ENCODE measurements around the gene XCR1.
"Not testable (repeated sequence)": the region's sequence is repeated elsewhere in the genome, so short reads cannot be mapped to it uniquely, and the experiment has no call there.

Gene XCR1

DNA sequence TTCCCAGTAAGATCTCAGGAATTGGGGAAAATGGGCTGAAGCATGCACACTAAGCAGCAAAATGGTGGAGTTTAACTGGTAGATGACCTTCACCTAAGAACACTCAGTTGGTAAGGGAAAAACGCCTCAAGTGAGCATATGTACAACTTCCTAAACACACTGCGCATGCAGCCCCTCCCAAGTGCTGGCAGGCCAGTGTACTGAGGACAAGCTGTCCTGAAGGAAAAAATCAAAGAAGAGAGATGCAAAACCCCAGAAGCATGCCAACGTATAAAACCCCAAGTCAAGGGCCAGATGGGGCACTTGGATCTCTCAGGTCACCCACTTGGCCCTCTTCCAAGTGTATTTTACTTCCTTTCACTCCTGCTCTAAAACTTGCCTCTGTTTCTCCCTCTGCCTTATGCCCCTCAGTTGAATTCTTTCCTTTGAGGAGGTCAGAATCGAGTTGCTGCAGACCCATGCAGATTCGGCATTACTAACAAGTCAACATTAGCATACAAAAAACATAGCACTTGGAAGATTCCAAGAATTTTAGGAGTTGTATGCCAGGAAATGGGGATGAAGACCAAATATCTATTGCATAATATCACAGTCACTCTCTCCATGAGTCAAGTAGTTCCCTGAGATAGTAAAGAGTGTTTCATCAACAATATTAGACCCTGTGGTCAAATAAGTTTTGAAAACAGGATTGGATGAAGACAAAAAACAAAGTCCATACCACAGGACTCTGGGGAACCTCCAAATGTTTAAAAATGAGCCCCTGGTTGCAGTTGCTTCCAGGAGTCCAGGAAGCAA lies 20.8 kb downstream of the XCR1 start:
- no peak for DNase-seq (ENCODE audit: low read depth in 2 of 2)

DNA sequence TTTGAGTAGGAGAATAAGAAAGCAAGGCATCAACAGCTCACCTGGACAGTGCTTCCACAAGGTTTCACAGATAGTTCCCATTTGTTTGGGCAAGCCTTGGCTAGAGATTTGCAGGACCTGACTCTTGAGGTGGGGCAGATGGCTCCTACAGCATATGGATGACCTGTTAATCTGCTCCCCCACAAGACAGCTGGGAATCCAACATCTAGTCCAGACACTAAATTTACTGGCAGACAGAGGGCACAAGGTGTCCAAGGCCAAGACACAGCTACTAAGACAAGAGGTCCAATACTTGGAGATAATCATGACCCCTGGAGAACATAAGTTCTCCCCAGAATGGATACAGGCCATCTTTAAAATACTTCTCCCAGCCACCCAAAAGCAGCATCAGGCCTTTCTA lies 23.6 kb downstream of the XCR1 start:
- DNase-seq (ENCODE audit: low read depth in 2 of 2): not testable (repeated sequence)

DNA sequence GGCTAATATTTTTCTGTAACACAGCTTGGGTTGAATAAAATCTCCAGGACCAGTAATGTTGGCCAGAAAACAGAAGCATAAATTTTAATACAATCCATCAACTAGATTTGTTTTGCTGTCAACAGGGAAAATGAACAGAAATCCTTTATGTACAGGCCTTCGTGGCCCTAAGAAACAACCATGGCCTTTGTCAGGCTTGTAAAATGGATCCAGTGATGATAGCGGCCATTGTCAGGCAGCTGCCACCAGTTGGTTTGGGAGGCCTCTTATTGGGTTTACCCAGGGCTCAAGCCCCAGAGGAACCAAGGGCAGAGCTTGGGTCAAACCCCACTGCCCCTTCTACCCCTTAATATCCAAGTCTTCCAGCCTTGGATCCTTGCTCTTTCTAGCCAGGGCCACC lies 26.1 kb downstream of the XCR1 start:
- DNase-seq (ENCODE audit: low read depth in 2 of 2): no peak

DNA sequence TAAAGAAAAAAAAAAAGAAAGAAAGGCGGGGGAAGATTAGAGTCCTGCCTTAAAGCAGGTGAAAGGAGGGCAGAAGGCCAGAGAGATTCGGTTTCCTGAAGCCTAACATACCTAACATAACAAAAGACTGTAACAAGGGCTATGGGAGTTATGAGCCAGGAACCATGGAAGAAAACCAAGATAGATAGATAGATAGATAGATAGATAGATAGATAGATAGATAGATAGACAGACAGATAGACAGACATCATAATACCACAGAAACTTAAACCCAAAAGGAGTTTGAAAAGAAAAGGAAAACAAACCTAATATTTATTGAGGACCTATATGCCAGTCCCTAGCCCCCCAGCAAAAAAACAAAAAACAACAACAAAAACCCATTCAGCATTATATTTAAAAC lies 29.3 kb downstream of the XCR1 start:
- DNase-seq (ENCODE audit: low read depth in 2 of 2): no peak

DNA sequence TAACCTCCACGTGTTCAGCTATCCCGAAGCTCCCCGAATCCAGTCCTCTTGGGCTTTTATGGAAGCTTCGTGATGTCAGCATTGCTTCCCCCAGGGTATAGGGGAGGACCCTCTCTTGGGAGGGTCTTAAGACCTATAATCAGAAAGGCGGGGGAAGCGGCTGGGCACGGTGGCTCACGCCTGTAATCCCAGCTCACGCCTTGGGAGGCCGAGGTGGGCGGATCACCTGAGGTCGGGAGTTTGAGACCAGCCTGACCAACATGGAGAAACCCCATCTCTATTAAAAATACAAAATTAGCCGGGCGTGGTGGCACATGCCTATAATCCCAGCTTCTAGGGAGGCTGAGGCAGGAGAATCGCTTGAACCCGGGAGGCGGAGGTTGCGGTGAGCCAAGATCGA lies 29.8 kb downstream of the XCR1 start:
- DNase-seq (ENCODE audit: low read depth in 2 of 2): not testable (repeated sequence)

DNA sequence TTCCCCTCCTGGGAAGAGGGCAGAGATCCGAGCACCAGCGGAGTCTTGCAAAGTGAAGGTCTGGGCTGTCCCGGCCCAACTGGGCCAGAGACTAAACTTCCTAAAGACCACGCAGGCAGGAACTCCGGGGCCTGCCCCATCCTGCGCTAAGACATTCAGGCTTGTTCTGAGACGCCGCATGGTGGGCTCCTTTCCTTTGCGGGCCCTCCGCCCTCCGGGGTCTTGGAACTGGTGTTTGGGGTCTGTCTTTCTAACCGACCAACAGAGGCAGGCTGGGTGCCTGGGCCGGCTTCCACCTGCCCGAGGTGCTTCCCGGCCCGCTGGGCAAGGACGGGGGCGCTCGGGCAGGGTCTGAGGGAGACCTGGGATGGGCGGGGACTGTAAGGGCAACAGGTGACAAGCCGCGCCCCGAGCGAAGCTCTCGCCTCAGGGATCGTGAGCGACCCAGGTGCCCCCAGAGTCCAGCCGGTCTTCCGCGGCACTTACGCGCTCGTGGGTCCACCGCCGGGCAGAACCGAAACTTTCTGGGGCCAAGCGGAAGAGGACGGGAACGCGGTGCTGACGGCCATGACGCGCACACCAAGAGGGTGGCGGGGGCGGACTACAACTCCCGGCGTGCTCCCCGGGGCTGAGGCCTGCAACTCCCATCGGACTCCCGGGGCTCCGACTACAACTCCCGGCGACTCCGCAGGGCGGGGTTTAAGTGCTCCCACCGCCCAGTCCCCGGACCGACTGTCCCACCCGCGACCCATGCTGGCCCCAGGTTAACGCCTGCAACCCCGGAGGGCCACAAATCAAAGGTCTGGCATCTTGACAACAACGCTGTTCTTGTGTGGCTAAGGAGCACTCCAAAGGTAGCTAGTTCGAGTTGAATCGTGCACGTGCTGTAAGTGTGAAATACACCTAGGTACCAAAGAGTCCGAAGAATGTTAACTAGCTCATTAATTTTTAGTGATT lies 31.8 kb downstream of the XCR1 start, which contains the start of gene FYCO1:
Gene FYCO1, minus strand, starts transcription at position 589 of the 957 bp plus-strand sequence. CDS start 10,914 bp downstream, outside the sequence.
- DNase-seq (ENCODE audit: low read depth in 2 of 2): peak; percentile 67 to 73

DNA sequence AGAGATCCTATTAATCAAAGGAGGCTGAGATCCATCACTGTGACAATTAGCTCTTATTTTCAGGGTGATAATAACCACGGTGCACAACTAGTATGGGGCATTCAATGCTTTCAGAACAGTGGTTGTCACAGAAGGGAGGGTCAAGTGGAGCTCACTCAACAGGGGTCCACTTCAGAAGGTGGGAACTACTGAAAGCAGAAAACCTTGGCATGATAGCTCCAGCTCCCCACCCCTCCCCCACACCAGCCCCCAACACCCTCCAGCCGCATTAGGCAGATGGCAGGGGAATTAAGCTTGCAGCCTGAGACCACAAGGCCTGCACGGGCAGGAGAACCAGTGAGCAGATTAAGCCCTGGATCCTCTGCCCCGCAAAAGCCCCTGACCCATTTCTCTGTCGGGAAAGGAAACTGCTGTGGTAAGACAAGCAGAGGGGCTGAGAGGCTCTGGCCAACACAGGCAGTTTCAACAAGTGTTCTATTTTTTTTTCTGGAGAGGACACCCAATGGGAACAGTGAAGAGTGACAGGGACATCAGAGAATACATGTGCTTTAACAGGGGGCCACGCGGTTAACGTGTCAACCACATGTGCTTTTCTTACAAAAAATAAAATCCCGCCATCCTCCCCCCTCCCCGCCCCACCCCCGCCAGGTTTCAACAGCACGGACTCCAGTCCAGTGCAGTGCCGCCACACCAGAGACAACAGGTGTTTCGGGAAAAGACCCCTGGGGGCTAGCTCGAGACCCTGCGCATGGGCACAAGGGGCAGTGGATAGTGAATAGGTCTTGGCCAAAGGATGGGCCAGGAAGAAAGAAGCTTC lies 32.7 kb downstream of the XCR1 start:
- peak in 1 of 2 donors; percentile 23 for DNase-seq (ENCODE audit: low read depth in 2 of 2)

DNA sequence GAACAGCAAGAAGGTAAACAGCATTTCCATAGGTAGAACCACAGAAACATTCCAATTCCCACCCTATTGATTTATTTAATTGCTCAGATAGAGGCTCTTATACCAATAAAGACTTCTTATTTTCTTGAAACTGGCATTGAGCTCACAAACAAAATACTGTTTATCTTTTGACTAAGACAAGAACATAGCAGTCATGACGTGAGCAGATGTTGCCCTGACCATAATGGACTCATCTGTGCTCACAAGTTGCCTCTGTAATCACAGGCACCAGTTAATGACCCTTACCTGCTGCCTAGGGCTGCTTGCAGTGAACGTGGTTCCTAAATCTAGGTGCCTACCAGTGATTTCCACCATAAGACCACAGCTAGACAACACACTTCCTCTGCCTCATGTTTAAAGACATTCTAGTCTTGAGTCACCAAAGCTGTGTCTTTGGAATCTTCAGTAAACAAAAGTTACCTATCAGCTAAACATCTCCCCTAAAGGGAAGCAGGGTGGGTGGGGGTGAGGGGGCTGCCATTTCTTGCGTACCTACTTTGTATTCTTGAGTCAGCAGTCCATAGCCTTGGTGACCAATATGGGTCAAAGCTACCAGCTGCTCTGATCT lies 33.8 kb downstream of the XCR1 start:
- no peak for DNase-seq (ENCODE audit: low read depth in 2 of 2)

DNA sequence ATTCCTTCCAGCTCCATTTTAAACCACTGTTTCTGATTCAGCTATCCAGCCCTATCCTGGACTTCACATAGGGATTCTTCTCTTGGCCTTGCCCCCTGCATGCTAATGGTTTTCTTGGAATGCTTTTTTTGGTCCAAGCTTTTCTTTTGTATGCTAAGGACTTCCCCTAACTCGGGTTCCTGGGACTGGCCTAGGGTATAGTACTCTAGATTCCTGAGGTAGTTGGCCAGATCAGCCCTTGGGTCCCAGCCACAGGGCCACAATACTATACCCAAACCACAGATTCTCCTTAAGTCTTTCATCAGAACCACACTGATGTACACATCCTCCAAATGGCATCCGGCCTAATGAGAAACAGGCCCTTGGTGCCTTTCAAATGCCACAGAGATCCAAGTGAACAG lies 34.5 kb downstream of the XCR1 start:
- no peak for DNase-seq (ENCODE audit: low read depth in 2 of 2)

DNA sequence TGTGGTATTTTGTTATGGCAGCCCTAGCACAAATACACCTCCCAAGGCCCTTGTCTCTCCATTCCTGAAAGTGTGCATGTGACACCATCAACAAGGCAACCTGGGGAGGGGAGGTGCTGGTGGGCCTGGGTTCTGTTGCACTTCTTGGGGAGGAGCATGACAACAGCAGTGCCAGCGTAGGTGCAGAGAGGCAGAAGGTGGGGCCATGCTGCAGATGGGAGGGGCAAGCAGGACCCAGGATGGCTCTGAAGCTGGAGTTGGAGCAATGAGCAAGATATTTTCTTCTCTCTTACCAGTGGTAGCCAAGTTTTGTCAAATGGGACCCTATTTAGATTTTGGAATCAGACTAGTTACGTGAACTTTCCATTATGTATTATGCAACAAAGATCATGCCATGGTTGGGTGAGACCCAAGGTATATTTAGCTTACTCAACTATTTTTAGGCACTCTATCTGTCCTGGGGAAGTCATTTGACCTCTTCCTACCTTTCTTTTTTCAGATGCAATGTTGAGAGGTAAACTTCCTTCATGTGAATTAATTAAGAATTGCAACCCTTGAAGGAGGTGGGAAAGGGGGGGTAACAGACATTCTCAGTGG lies 35.1 kb downstream of the XCR1 start:
- no peak for DNase-seq (ENCODE audit: low read depth in 2 of 2)

DNA sequence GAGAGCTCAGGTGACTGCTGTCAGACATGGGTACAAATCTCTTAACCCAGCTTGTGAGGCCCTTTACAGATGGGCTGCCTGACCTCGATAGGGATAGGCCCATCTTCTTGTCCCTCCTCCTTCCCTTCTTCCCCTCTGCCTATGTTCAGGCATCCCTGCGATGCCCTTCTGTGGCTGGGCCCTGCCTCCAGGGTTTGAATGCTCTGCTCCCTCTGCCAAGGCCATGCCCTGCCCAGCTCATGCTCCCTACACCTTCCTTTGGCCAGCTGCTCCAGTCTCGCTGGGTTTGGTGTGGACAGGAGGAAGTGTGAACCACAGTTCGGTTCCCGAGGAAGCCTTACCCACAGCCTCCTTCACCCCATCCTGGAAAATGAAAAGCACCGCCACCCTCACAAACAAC lies 35.9 kb downstream of the XCR1 start:
- DNase-seq (ENCODE audit: low read depth in 2 of 2): no peak

DNA sequence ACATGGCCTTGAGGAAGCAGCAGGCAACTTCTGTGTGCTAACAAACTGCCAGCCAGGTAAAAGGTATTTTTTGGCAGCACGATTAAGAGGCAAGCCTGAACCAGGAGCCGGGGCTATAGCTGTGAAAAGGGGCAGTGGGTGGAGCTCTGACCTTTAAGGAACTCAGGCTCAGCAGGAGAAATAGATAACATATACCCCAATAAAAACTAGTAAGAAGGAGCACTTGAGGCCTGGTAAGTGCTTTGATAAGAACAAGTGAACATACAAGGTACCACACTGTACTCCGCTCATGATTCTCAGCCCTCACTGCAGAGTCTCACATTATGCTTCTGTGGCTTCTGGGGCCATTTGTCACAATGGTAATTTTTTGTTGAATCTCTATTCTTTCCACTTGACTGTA lies 37.1 kb downstream of the XCR1 start:
- DNase-seq (ENCODE audit: low read depth in 2 of 2): no peak

DNA sequence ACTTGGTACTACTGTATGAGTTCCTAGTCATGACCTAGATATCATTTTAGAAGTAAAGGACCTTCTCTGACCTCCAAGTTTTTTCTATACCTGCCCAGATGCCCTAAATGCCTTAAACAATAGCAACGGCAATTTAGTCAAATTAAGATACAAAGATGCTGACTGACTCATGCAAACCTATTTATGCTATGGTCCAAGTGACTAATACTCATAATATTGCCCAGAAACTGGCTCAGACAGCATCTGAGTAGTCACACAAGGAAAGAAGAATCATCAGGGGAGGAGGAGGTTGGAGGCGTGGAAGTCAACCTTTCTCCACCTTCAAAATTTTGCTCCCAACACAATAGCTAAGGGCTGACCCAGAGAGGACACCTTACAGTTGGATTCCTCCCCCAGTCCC lies 38.5 kb downstream of the XCR1 start:
- no peak for DNase-seq (ENCODE audit: low read depth in 2 of 2)

DNA sequence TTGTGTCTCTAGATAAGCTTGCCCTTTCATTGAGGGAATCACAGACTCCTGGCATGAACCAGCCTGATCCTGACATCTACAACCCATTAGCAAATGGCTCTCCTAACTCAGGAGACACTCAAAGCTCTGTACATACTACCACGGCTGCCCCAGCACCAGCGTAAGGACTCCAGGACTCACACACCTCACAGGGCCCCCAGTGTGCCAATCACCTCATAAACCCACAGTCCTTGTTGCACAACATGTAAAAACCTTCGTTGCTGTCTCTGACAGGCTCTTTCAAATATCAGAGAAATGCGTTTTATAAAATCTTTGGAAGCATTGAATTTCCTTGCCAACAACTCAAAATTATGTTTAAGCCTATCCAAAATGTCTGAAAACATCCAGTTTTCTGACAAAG lies 38.9 kb downstream of the XCR1 start:
- DNase-seq (ENCODE audit: low read depth in 2 of 2): no peak

DNA sequence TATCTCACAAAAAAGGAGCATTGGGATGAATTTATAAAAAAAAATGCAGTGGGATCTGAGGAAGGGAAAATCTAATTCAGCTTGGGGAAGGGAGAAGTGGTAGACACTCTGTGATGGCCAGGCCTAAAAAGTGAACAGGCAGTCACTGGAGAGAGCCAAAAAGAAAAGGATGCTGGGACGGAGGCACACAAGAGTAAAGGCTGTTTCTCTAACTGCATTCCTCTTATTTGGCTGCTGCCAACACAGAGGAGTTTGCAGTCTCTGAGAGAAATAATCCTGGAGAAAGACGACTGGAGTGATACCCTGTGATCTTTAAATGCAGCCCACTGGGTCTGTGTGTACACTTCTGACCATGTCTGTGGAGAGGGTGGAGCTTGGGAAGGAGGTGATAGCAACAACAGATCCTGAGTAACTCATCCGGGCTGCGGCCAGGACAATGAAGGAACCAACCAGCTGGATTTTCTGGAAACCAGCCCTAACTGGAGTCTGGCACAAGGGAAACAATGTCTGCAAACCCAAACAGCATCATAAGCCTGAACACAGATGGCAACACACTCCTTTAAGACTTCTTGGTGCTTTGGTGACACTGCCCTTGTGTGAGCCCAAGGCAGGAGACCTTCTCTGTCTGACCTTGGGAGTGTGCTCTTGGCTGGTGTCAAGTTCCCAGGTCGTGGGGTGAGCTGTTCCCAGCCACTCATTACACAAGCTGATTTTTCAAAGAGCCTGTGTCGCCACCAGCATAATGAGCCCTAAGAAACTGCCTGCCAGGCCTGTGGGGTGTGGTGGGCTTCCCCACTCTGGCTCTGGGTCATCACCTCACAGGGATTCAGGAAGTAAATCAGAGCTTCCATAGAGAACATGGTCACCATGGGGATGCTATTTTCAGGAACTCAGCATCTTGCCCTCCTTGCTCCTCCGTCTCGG lies 39.7 kb downstream of the XCR1 start:
- no peak for DNase-seq (ENCODE audit: low read depth in 2 of 2)

DNA sequence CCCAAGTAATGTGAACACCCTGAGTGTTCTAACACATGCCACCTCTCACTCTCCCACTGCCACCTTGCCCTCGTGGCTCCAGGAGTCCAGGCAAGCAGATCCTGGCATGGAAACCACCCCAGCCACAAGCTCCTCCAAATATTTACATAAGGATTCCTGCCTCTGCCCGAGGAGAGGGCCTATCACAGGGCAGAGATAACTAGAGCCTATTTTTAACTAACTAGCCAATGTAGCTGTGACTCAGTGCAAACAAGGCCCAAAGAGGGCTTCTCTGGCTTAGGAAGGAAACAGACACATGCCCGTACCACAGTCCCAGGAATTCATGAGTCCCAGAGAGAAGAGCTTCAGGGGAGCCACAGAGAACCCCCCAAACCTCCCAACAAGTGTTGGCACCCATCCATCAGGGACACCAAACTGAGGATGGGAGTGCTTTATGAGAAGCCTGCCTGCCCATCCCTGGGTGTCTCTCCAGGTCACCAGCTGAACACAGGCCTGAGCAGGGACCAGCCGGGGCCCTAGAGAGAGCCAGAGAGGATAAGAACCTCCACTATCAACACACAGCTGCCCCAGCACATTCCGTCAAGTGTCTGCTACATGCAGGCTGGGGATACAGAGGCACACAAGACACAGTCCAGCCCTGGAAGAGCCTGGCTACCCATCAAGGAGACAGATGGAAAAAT lies 40.8 kb downstream of the XCR1 start:
- no peak for DNase-seq (ENCODE audit: low read depth in 2 of 2)

DNA sequence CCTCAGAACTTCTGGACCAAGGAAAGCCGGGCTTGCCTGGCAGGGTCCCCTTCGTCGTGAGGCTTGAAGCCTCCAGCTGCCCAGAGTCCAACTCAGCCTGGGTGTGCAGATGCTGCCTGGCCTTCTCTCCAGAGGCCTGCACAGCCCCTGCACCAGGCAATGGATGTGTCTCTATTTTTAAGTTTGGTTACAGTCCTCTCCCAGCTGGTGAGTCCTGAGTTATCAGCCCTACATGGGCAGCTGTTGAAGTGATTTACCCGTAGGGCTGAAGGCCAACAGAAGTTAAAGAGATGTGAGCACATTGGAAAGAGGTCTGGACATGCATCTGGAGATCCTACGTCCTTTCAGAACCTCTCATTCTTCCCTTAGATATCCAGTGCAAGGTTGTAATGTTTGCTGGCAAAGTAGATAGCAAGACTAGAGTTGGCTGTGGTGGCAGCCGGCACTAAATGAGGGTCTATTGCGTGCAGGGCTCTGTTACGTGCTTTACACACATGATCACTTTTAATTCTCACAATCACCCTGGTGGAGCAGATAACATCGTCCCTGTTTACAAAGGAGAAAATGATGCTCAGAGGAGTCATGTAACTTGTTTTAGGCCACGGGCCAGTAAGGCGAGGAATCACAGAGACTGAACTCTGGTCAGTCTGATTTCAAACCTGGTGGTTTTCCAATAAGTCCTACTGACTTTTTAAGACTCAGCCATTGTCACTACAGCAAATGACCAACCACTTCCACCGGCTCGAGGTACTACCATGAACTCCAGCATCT lies 41.6 kb downstream of the XCR1 start:
- DNase-seq (ENCODE audit: low read depth in 2 of 2): no peak

Measured in stimulated activated CD8-positive, alpha-beta memory T cell treated with anti-CD3 and anti-CD28 coated beads, Interleukin-7, amount 100 ng/mL, for 1 hour (primary cell).